Liver (tissue), 3 donors: ENCODE results near the gene KAZN.

ENCODE experiments used
- ATF3 ChIP-seq: IDR thresholded peaks from 2 replicates; pipeline ENCODE4 v1.6.1; 2016; ENCODE audit warnings: antibody characterized with exemption
- CTCF ChIP-seq: fragments of 150-350 bp; IDR thresholded peaks from 2 replicates; pipeline ENCODE4 v1.5.1; 2017; ENCODE audit warnings: improper control_type of control experiment, low read depth, low read length; ENCODE audit not compliant: missing input control
- EGR1 ChIP-seq, 2 donors: IDR thresholded peaks; 2 replicates each; pipeline ENCODE4 v1.6.1; 2016 to 2018; ENCODE audit warnings: antibody characterized with exemption in 2 of 2, low read depth in 2 of 2
- FOXA1 ChIP-seq: IDR thresholded peaks from 2 replicates; pipeline ENCODE4 v1.6.1; 2016; ENCODE audit warnings: antibody characterized with exemption
- GABPA ChIP-seq, 2 donors: IDR thresholded peaks in 1 of 2; conservative IDR thresholded peaks in 1 of 2; 2 replicates each; pipeline ENCODE4 v1.6.1; 2016; ENCODE audit warnings: antibody characterized with exemption in 2 of 2, mild to moderate bottlenecking in 1 of 2, moderate library complexity in 1 of 2
- HNF4G ChIP-seq: IDR thresholded peaks from 2 replicates; pipeline ENCODE4 v1.6.1; 2016; ENCODE audit warnings: antibody characterized with exemption
- JUND ChIP-seq, 2 donors: IDR thresholded peaks; 2 replicates each; pipeline ENCODE4 v1.6.1; 2016; ENCODE audit warnings: antibody characterized with exemption in 2 of 2
- MAX ChIP-seq: IDR thresholded peaks from 2 replicates; pipeline ENCODE4 v1.6.1; 2016; ENCODE audit warnings: antibody characterized with exemption
- RAD21 ChIP-seq, 2 donors: IDR thresholded peaks; 2 replicates each; pipeline ENCODE4 v1.6.1; 2016; ENCODE audit warnings: antibody characterized with exemption in 2 of 2, mild to moderate bottlenecking in 2 of 2
- REST ChIP-seq: IDR thresholded peaks from 2 replicates; pipeline ENCODE4 v1.6.1; 2016; ENCODE audit warnings: antibody characterized with exemption, mild to moderate bottlenecking
- SP1 ChIP-seq: IDR thresholded peaks from 2 replicates; pipeline ENCODE4 v1.6.1; 2018; ENCODE audit warnings: antibody characterized with exemption, mild to moderate bottlenecking
- TAF1 ChIP-seq: conservative IDR thresholded peaks from 2 replicates; pipeline ENCODE4 v1.6.1; 2016; ENCODE audit warnings: antibody characterized with exemption, mild to moderate bottlenecking
- YY1 ChIP-seq: IDR thresholded peaks from 2 replicates; pipeline ENCODE4 v1.6.1; 2016; ENCODE audit warnings: antibody characterized with exemption, mild to moderate bottlenecking
- ZBTB33 ChIP-seq: IDR thresholded peaks from 2 replicates; pipeline ENCODE4 v1.6.1; 2016; ENCODE audit warnings: antibody characterized with exemption
- donor health status: healthy.
- donor health status: healthy.

- no peak for TF ChIP-seq REST
- no peak for TF ChIP-seq CTCF
- TF ChIP-seq FOXA1 = no peak
- no peak for TF ChIP-seq TAF1
- TF ChIP-seq MAX = no peak
- TF ChIP-seq SP1 = no peak
- TF ChIP-seq RAD21 (IDR thresholded peaks at IDR 0.05) = no peak
- TF ChIP-seq JUND (IDR thresholded peaks at IDR 0.05) = no peak
- no peak for TF ChIP-seq HNF4G
- TF ChIP-seq YY1 = no peak
- TF ChIP-seq EGR1 (IDR thresholded peaks at IDR 0.05; ENCODE audit: low read depth in 2 of 2) = no peak
- no peak for TF ChIP-seq ATF3
- no peak for TF ChIP-seq GABPA (IDR thresholded peaks at IDR 0.05 in 1 of 2, conservative IDR thresholded peaks at IDR 0.05 in 1 of 2)
- TF ChIP-seq ZBTB33 = no peak
These were observed 192.5 kb downstream of the KAZN start for GRCh38 chr1:14790982-14791381.
